Measurements from ENCODE around the gene PRH2.

PRH2 gene

DNA sequence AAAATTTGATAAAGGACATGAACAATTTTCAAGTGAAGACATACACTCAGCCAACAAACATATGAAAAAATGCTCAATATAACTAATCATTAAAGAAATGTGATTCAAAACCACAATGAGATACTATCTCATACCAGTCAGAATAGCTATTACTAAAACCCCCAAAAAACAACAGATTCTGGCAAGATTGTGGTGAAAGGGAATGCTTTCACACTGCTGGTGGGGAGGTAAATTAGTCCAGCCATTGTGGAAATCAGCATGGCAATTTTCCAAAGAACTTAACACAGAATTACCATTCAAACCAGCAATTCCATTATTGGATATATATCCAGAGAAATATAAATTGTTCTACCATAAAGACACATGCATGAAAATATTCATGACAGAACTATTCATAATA lies 28.7 kb downstream of the PRH2 start:
- TF ChIP-seq, protein P1, sequence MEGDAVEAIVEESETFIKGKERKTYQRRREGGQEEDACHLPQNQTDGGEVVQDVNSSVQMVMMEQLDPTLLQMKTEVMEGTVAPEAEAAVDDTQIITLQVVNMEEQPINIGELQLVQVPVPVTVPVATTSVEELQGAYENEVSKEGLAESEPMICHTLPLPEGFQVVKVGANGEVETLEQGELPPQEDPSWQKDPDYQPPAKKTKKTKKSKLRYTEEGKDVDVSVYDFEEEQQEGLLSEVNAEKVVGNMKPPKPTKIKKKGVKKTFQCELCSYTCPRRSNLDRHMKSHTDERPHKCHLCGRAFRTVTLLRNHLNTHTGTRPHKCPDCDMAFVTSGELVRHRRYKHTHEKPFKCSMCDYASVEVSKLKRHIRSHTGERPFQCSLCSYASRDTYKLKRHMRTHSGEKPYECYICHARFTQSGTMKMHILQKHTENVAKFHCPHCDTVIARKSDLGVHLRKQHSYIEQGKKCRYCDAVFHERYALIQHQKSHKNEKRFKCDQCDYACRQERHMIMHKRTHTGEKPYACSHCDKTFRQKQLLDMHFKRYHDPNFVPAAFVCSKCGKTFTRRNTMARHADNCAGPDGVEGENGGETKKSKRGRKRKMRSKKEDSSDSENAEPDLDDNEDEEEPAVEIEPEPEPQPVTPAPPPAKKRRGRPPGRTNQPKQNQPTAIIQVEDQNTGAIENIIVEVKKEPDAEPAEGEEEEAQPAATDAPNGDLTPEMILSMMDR (IDR thresholded peaks at IDR 0.05; ENCODE audit: insufficient read depth, low read length): no peak
- no peak for TF ChIP-seq POLR2AphosphoS5 (IDR thresholded peaks at IDR 0.05; ENCODE audit: low read depth)
- TF ChIP-seq SPI1 (IDR thresholded peaks at IDR 0.05; ENCODE audit: borderline replicate concordance, low read depth): no peak
- TF ChIP-seq GABPA (IDR thresholded peaks at IDR 0.05; ENCODE audit: low read depth): no peak
- TF ChIP-seq, protein P2, sequence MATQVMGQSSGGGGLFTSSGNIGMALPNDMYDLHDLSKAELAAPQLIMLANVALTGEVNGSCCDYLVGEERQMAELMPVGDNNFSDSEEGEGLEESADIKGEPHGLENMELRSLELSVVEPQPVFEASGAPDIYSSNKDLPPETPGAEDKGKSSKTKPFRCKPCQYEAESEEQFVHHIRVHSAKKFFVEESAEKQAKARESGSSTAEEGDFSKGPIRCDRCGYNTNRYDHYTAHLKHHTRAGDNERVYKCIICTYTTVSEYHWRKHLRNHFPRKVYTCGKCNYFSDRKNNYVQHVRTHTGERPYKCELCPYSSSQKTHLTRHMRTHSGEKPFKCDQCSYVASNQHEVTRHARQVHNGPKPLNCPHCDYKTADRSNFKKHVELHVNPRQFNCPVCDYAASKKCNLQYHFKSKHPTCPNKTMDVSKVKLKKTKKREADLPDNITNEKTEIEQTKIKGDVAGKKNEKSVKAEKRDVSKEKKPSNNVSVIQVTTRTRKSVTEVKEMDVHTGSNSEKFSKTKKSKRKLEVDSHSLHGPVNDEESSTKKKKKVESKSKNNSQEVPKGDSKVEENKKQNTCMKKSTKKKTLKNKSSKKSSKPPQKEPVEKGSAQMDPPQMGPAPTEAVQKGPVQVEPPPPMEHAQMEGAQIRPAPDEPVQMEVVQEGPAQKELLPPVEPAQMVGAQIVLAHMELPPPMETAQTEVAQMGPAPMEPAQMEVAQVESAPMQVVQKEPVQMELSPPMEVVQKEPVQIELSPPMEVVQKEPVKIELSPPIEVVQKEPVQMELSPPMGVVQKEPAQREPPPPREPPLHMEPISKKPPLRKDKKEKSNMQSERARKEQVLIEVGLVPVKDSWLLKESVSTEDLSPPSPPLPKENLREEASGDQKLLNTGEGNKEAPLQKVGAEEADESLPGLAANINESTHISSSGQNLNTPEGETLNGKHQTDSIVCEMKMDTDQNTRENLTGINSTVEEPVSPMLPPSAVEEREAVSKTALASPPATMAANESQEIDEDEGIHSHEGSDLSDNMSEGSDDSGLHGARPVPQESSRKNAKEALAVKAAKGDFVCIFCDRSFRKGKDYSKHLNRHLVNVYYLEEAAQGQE (IDR thresholded peaks at IDR 0.05; ENCODE audit: insufficient replicate concordance, low read depth): no peak

DNA sequence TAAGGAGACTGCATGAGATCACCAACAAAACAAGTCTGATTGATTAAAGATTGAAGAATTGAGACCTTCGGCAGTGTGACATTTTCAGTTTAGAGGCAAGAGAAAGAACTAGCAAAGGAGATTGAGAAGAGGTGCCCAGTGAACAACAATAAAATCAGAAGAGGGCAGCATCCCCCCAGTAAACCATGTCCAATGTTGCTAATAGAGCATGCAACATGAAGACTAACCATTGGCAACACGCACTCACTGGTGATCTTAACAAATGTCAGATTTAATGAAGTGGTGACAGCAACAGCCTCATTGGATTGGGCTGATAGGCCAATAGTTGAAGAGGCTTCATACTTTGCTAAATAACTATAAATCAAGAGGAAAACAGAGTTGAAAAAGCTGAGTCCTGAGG lies 30.8 kb downstream of the PRH2 start:
- Histone ChIP-seq H3K4me3 (replicated peaks; ENCODE audit: insufficient read depth, low read length) (no peak overlapping the region), H3K27me3 (ENCODE audit: insufficient read depth, poor library complexity, severe bottlenecking) (no peaks in the 10 kb centered on the region), H3K27ac (replicated peaks) (no peak overlapping the region)
- TF ChIP-seq GABPA (IDR thresholded peaks at IDR 0.05; ENCODE audit: low read depth): no peak
- DNase-seq (ENCODE audit: low read depth in 1 of 2, low spot score in 1 of 2): no peak

More for the DNA sequence above, 28.7 kb downstream of the PRH2 start:
- H3K27ac ChIP-seq (replicated peaks): no peak overlapping the region
- no peak overlapping the region for H3K4me3 ChIP-seq (replicated peaks; ENCODE audit: insufficient read depth, low read length)
- DNase-seq (ENCODE audit: low read depth in 1 of 2, low spot score in 1 of 2): no peak
- no peaks in the 10 kb centered on the region for H3K27me3 ChIP-seq (ENCODE audit: insufficient read depth, poor library complexity, severe bottlenecking)

DNA sequence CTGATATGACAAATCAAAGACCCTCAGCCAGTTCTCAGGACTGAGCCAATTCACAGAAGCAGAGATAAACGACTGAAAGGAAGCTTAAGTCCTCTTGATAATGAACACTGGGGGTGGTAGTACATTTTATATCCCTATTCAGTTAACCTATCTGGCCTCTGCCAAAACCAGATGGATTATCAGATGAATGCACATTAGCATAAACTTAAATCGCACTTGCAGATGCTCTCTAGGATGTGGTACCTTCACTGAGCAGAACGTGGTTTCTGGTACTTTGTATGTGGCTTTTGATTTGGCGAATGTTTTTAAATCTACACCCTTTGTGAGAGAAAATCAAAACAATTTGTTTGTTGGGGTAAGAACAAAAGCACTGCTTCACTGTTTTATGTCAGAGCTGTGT lies 31.2 kb downstream of the PRH2 start:
- no peak overlapping the region for H3K27ac ChIP-seq (replicated peaks)
- no peak for TF ChIP-seq GABPA (IDR thresholded peaks at IDR 0.05; ENCODE audit: low read depth)
- TF ChIP-seq, protein P2 (IDR thresholded peaks at IDR 0.05; ENCODE audit: insufficient replicate concordance, low read depth): no peak
- no peak for TF ChIP-seq POLR2AphosphoS5 (IDR thresholded peaks at IDR 0.05; ENCODE audit: low read depth)
- no peak for TF ChIP-seq SPI1 (IDR thresholded peaks at IDR 0.05; ENCODE audit: borderline replicate concordance, low read depth)
- TF ChIP-seq, protein P1 (IDR thresholded peaks at IDR 0.05; ENCODE audit: insufficient read depth, low read length): no peak
- no peak for DNase-seq (ENCODE audit: low read depth in 1 of 2, low spot score in 1 of 2)
- no peaks in the 10 kb centered on the region for H3K27me3 ChIP-seq (ENCODE audit: insufficient read depth, poor library complexity, severe bottlenecking)
- no peak overlapping the region for H3K4me3 ChIP-seq (replicated peaks; ENCODE audit: insufficient read depth, low read length)

DNA sequence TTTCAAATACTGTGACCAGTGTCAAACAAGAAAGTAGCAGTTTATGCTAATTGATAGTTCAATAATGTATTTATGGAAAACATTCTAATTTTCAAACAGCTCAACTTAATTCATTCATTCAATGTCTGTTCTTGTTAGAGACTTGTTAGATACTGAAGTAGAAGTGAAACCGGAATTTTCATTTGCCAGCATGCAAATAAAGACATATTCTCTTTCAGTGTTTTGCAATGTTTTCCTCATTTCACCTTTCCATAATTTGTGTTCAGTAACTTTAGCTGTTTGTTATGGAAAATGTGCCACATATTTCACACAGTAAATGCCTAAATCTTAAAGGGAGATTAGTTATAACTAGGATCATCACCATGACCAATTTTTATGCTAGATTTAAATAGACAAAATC lies 36.4 kb downstream of the PRH2 start:
- H3K27me3 ChIP-seq (ENCODE audit: insufficient read depth, poor library complexity, severe bottlenecking): no peaks in the 10 kb centered on the region
- no peak for TF ChIP-seq GABPA (IDR thresholded peaks at IDR 0.05; ENCODE audit: low read depth)
- TF ChIP-seq, protein P1 (IDR thresholded peaks at IDR 0.05; ENCODE audit: insufficient read depth, low read length): no peak
- TF ChIP-seq, protein P2 (IDR thresholded peaks at IDR 0.05; ENCODE audit: insufficient replicate concordance, low read depth): no peak
- TF ChIP-seq SPI1 (IDR thresholded peaks at IDR 0.05; ENCODE audit: borderline replicate concordance, low read depth): no peak
- no peak for TF ChIP-seq POLR2AphosphoS5 (IDR thresholded peaks at IDR 0.05; ENCODE audit: low read depth)
- H3K4me3 ChIP-seq (replicated peaks; ENCODE audit: insufficient read depth, low read length): no peak overlapping the region
- no peak overlapping the region for H3K27ac ChIP-seq (replicated peaks)
- no peak for DNase-seq (ENCODE audit: low read depth in 1 of 2, low spot score in 1 of 2)

Data from HL-60 (cell line).